AG09319 (cell line): ENCODE data around the gene NOTO.
A peak's percentile ranks its signal among the peaks of the same experiment; 100 is the strongest.

Experiments used
- DNase-seq: peaks from one replicate; pipeline ENCODE4 v3.0.0-alpha.2; 2010; ENCODE audit warnings: low read depth; ENCODE audit errors: extremely low read depth
- TF ChIP-seq, protein P1 (sequence below): IDR thresholded peaks from 2 replicates; pipeline ENCODE4 v1.5.1; 2011; ENCODE audit warnings: low read depth, mild to moderate bottlenecking, inconsistent platforms, low read length, moderate library complexity

The NOTO gene

DNA sequence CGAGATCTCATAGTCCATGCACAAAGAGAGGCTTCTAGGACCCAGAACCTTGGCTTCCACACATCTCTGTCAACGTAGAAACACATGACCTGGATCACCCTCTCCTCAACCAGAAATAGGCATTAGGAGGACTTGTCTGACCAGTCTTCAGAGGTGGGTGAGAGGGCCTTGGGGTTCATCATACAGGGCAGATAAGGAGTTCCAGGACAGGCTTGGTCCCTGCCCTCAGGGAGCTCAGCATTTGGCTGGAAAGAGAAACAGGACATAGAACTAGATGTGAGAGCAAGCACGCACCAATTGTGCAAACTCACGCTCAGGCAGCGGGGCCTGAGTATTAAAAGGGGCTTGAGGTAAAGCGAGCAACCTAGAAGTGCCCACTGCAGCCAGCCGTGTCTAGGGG lies 28.6 kb upstream of the NOTO start:
- TF ChIP-seq, protein P1, sequence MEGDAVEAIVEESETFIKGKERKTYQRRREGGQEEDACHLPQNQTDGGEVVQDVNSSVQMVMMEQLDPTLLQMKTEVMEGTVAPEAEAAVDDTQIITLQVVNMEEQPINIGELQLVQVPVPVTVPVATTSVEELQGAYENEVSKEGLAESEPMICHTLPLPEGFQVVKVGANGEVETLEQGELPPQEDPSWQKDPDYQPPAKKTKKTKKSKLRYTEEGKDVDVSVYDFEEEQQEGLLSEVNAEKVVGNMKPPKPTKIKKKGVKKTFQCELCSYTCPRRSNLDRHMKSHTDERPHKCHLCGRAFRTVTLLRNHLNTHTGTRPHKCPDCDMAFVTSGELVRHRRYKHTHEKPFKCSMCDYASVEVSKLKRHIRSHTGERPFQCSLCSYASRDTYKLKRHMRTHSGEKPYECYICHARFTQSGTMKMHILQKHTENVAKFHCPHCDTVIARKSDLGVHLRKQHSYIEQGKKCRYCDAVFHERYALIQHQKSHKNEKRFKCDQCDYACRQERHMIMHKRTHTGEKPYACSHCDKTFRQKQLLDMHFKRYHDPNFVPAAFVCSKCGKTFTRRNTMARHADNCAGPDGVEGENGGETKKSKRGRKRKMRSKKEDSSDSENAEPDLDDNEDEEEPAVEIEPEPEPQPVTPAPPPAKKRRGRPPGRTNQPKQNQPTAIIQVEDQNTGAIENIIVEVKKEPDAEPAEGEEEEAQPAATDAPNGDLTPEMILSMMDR, result no peak
- DNase-seq, result no peak

DNA sequence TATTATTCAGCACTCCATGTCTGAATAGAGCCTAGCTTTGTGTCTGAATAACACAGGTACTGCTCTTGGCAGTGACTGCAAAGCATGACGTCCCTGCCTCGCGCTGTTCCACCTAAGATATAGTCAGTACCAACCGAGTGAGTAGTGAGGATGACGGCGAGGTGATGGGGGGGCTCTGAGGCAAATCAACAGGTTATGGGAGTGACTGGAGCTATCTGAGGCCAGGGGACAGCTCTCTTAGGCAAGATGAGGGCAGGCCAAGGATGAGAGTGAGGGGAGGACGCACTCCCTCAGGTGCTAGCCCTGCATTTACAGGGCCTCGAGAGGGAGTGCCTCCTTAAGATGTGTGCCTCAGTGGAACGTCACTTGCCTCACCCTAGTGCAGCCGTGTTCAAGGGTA lies 28.1 kb upstream of the NOTO start:
- TF ChIP-seq, protein P1, result no peak
- DNase-seq, result no peak

DNA sequence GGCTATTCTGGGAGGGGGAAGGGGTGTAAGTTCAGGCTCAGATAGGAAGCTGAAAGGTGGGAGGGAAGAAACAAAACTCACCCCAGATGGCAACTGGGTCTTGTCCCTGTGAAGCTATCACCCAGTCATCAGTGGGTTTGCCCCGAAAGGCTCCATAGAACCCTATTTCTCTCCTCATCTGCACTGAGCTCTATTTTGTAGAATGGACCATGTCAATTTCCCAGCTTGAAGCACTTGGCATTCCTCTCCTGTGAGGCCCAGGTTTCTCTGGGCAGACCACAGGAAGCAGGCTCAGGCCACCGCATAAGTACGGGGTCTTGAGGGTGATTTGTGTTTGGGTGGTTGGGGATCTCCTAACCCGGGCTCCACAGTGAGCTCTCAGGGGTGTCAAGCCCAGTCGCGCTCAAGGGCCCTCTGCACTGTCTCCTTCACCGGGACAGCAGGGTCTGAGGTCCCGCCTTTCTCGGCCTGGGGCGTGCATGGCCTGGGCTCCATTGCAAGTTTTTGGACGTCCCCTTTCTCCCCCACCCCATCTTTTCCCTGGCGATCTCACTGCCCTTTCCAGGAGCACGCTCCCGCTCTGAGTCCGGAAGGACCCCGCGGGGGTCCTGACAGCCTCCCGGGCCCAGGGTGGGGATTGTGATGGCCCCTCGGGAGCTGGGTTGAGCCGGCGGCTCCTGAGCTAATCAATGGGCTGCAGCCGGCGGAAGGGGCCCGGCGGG lies 27.3 kb upstream of the NOTO start:
- TF ChIP-seq, protein P1, result no peak
- DNase-seq, result no peak

DNA sequence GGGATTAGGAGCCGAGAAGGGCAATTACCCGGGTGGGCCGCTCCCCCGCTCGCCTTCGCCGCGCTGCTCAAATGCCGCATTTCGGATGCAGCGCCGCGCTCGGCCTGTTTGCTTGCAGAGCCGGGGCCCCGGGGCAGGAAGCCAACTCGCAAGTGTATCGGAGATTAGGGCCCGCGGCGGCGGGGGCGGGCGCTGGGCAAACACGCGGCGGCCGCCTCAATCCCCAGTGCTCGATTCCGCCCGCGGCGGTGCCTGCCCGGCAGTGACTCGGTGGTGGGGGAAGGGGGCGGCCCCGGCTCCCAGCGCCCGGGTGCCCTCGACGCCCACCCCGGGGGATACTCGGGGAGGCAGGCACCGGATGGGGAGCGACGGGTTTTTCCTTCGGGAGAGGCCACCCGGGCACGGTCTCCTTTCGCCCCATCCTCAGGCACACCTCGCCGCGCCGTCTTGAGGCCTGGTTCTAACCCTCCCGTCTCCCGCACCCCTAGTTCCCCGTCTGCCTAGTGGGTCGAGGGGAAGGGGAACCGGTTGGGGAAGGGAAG lies 26.6 kb upstream of the NOTO start:
- DNase-seq, result no peak
- TF ChIP-seq, protein P1, result no peak

DNA sequence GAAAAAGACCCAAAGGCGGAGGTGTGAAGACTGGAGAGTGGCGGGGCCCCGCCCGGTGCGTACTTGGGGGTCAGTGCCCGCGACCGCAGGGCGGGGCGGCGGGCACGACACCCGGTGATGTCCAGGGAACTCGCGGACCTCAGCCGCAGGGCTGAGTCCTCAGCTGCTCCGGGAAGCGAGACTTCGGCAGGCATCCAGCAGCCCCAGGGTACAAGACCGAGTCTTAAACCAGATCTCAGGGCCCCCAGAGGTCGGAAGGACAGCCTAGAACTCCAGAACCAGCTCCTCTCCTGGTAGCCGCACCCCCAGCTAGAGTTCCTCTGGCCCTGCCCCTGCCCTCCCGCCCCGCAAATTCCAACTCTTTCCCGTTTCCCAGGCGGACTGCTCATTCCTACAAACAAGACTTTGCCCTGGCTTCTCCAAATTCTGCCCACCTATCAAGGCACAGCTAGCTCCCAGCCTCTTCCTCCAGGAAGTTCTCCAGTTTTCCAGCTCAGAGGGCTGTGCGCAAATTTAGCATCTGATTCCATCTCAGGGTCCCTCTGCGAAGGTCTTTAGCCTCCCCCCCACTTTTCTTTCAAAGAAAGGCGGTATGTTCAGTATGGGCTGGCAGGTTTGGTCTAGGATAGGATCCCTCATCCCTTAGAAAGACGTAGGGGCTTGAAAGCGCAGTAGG lies 26.0 kb upstream of the NOTO start:
- TF ChIP-seq, protein P1, result no peak
- no peak for DNase-seq

DNA sequence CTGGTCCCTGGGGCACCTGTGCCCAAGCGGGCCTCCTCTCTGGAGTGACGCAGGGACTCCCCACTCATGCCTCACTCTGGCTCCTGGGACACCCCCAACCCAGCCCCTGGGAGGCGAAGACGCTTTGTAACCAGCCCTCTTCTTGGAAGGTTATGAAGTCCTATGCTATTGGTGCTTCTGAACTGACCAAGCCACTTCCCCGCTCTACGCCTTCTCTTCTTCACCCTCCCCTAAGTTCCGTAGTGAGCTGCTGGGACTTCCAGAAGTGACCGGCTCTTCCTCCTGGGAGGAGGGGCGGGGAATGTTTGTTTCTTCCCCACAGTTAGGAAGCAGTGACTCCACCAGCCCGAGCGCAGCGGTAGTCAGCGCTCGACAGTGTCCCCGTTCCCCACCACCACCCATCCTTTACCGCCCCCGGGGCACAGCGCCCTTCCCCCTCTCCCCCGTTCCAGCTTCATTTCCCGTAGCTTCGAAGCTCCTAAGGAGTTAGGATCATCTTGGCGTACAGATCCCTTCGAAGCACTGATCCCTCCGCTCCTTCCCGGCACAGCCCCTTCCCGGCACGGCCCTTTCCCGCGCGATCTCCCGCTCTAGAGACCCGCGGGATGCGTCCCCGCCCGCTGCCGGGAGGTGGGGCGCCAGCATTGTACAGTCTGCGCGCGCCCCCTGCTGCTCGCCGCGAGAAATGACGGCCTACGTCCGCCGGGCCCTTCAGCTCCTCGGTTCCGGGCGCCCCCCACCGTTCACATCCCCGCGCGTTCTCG lies 25.3 kb upstream of the NOTO start:
- TF ChIP-seq, protein P1, result peak; percentile 88
- peak; percentile 54 for DNase-seq
